ENCODE measurements around the gene ABLIM1. TPM values are rescaled to one million over a fixed set of nuclear protein-coding genes. Genes with fewer than 3 reads are reported as not detected.

ABLIM1 gene
- polyA plus RNA-seq, 3 donors = 0.33 to 0.91 (median 0.57) TPM

DNA sequence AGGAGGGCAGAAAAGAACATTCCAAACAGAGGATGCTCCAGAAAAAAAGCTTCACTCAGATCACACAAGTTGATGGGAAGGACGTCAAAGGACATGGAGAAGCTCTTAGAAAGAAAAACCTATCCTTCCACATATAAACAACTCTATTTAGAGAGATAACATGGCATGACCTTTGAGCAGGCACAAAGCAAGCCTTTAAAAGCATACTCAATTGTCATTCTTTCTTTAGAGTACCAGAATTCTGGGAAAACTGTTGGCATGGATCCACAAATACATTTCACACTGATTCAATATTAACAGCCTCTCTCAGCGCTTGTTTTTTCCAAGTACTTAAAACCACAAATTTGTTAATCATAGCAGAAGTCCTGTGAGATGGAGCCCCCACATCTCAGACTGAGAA is 7.3 kb upstream of the ABLIM1 start:
- Mint-ChIP-seq H3K9me3 (peaks cover 0 to 3% (median 0%) of the 10 kb centered on the region in 7 donors), H3K36me3 (no peaks in the 10 kb centered on the region)
- 100% methylated on average over 1 of the region's 2 CpGs for WGBS (ENCODE audit: insufficient coverage)

DNA sequence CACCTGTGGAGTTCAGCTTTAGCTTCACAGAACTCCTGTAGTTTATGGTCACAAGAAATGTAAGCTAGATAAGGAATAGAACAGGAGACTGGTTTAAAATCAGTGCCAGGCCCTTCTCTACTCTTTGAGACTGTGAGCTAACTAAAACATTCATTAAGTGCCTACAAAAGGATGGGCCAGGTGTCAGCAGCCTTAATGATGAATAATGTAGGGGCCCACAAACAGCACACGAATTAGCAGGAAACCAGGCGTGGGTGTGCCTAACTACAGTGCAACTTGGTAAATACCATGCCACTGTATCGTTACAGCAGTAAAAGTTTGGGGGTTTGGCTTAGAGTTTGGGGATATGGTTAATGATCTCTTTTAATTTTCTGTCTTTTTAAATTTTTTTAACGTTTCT is 6.1 kb upstream of the ABLIM1 start:
- H3K9ac ChIP-seq (ENCODE audit: insufficient read depth, low read length, poor library complexity, severe bottlenecking) = no peak overlapping the region
- H3K79me2 ChIP-seq (ENCODE audit: insufficient read depth, low read length) = no peaks in the 10 kb centered on the region
- H3K36me3 Mint-ChIP-seq = no peaks in the 10 kb centered on the region
- H4K20me1 ChIP-seq (ENCODE audit: insufficient read depth, low read length) = no peaks in the 10 kb centered on the region
- no peak overlapping the region for H2AFZ ChIP-seq (ENCODE audit: insufficient read depth, low read depth, low read length, poor library complexity, severe bottlenecking)
- H3K27me3 ChIP-seq (ENCODE audit: control insufficient read depth in 2 of 2, insufficient read depth in 2 of 2, low read length in 2 of 2) = no peaks in the 10 kb centered on the region
- DNase-seq = no peak
- peaks cover 0 to 3% (median 0%) of the 10 kb centered on the region in 7 donors for H3K9me3 Mint-ChIP-seq
- no peak overlapping the region for H3K27ac ChIP-seq (ENCODE audit: low read depth in 1 of 2, low read length in 2 of 2)
- intact Hi-C loops (cut with micrococcal nuclease) = no loop called here
- H3K27ac Mint-ChIP-seq = no peak overlapping the region
- TF ChIP-seq, protein P1, sequence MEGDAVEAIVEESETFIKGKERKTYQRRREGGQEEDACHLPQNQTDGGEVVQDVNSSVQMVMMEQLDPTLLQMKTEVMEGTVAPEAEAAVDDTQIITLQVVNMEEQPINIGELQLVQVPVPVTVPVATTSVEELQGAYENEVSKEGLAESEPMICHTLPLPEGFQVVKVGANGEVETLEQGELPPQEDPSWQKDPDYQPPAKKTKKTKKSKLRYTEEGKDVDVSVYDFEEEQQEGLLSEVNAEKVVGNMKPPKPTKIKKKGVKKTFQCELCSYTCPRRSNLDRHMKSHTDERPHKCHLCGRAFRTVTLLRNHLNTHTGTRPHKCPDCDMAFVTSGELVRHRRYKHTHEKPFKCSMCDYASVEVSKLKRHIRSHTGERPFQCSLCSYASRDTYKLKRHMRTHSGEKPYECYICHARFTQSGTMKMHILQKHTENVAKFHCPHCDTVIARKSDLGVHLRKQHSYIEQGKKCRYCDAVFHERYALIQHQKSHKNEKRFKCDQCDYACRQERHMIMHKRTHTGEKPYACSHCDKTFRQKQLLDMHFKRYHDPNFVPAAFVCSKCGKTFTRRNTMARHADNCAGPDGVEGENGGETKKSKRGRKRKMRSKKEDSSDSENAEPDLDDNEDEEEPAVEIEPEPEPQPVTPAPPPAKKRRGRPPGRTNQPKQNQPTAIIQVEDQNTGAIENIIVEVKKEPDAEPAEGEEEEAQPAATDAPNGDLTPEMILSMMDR (IDR thresholded peaks at IDR 0.05) = no peak
- no peaks in the 10 kb centered on the region for H3K9me3 ChIP-seq (replicated peaks in 1 of 2; ENCODE audit: control insufficient read depth in 1 of 2, insufficient read depth in 1 of 2, low read length in 2 of 2)
- H3K4me2 ChIP-seq (replicated peaks; ENCODE audit: extremely low read depth, low read length, poor library complexity, severe bottlenecking) = no peak overlapping the region
- no peaks in the 10 kb centered on the region for H3K36me3 ChIP-seq (replicated peaks in 1 of 2; ENCODE audit: control insufficient read depth in 1 of 2, insufficient read depth in 2 of 2, low read length in 2 of 2)
- no peaks in the 10 kb centered on the region for H3K4me1 Mint-ChIP-seq
- H3K4me3 ChIP-seq (replicated peaks in 1 of 3; ENCODE audit: low read depth in 2 of 3, low read length in 3 of 3) = no peak overlapping the region
- WGBS (ENCODE audit: insufficient coverage) = 79% methylated on average over 2 of the region's 4 CpGs
- H3K27me3 Mint-ChIP-seq (ENCODE audit: low read depth in 3 of 3) = no peaks in the 10 kb centered on the region
- no peak overlapping the region for H3K4me3 Mint-ChIP-seq
- no peaks in the 10 kb centered on the region for H3K4me1 ChIP-seq (ENCODE audit: control insufficient read depth in 1 of 2, insufficient read depth in 2 of 2, low read length in 2 of 2)

More for the DNA sequence above, 7.3 kb upstream of the ABLIM1 start:
- no peaks in the 10 kb centered on the region for H3K4me1 Mint-ChIP-seq
- H3K4me3 Mint-ChIP-seq = no peak overlapping the region
- no peaks in the 10 kb centered on the region for H3K4me1 ChIP-seq (ENCODE audit: control insufficient read depth in 1 of 2, insufficient read depth in 2 of 2, low read length in 2 of 2)
- no peak overlapping the region for H3K27ac Mint-ChIP-seq
- H2AFZ ChIP-seq (ENCODE audit: insufficient read depth, low read depth, low read length, poor library complexity, severe bottlenecking) = no peak overlapping the region
- DNase-seq = no peak
- H3K9ac ChIP-seq (ENCODE audit: insufficient read depth, low read length, poor library complexity, severe bottlenecking) = no peak overlapping the region
- TF ChIP-seq, protein P1 (IDR thresholded peaks at IDR 0.05) = no peak
- intact Hi-C loops (cut with micrococcal nuclease) = no loop called here
- H3K27me3 Mint-ChIP-seq (ENCODE audit: low read depth in 3 of 3) = peaks cover 0 to 2% (median 0%) of the 10 kb centered on the region in 3 donors
- no peaks in the 10 kb centered on the region for H3K79me2 ChIP-seq (ENCODE audit: insufficient read depth, low read length)
- no peak overlapping the region for H3K4me2 ChIP-seq (replicated peaks; ENCODE audit: extremely low read depth, low read length, poor library complexity, severe bottlenecking)
- no peaks in the 10 kb centered on the region for H3K36me3 ChIP-seq (replicated peaks in 1 of 2; ENCODE audit: control insufficient read depth in 1 of 2, insufficient read depth in 2 of 2, low read length in 2 of 2)
- H3K4me3 ChIP-seq (replicated peaks in 1 of 3; ENCODE audit: low read depth in 2 of 3, low read length in 3 of 3) = no peak overlapping the region
- no peaks in the 10 kb centered on the region for H3K27me3 ChIP-seq (ENCODE audit: control insufficient read depth in 2 of 2, insufficient read depth in 2 of 2, low read length in 2 of 2)
- no peak overlapping the region for H3K27ac ChIP-seq (ENCODE audit: low read depth in 1 of 2, low read length in 2 of 2)
- H3K9me3 ChIP-seq (replicated peaks in 1 of 2; ENCODE audit: control insufficient read depth in 1 of 2, insufficient read depth in 1 of 2, low read length in 2 of 2) = no peaks in the 10 kb centered on the region
- H4K20me1 ChIP-seq (ENCODE audit: insufficient read depth, low read length) = no peaks in the 10 kb centered on the region

All from CD14-positive monocyte (primary cell).